GM23338 (cell line): Measurements from ENCODE around the gene SPATA13.
"Not testable (repeated sequence)": the region's sequence is repeated elsewhere in the genome, so short reads cannot be mapped to it uniquely, and the experiment has no call there.

ENCODE experiments used
- EZH2 ChIP-seq: fragments of 200-600 bp; sonication (generic); IDR thresholded peaks from one replicate; pipeline ENCODE4 v1.8.0; 2017; ENCODE audit warnings: antibody characterized with exemption, mild to moderate bottlenecking, low read depth; ENCODE audit not compliant: unreplicated experiment
- JUNB ChIP-seq: IDR thresholded peaks from one replicate; pipeline ENCODE4 v1.6.1; 2016; ENCODE audit warnings: antibody characterized with exemption; ENCODE audit not compliant: unreplicated experiment
- POLR2AphosphoS5 ChIP-seq: IDR thresholded peaks from 2 replicates; pipeline ENCODE4 v1.6.1; 2016; ENCODE audit warnings: antibody characterized with exemption, low read depth
- TF ChIP-seq, protein P1 (sequence below), 2 experiments: fragments of 200-600 bp in 1 of 2; sonication (generic) in 1 of 2; conservative IDR thresholded peaks; 2 replicates each; pipeline versions ENCODE4 v1.5.1 to v1.6.1; 2016 to 2017; ENCODE audit warnings: antibody characterized with exemption in 2 of 2, low read depth in 2 of 2, mild to moderate bottlenecking in 2 of 2, moderate library complexity in 1 of 2

GRCh38 chr13:24318878-24319277 is 158.4 kb downstream of the SPATA13 start:
- not testable (repeated sequence) for TF ChIP-seq EZH2, POLR2AphosphoS5, JUNB
- TF ChIP-seq, protein P1, sequence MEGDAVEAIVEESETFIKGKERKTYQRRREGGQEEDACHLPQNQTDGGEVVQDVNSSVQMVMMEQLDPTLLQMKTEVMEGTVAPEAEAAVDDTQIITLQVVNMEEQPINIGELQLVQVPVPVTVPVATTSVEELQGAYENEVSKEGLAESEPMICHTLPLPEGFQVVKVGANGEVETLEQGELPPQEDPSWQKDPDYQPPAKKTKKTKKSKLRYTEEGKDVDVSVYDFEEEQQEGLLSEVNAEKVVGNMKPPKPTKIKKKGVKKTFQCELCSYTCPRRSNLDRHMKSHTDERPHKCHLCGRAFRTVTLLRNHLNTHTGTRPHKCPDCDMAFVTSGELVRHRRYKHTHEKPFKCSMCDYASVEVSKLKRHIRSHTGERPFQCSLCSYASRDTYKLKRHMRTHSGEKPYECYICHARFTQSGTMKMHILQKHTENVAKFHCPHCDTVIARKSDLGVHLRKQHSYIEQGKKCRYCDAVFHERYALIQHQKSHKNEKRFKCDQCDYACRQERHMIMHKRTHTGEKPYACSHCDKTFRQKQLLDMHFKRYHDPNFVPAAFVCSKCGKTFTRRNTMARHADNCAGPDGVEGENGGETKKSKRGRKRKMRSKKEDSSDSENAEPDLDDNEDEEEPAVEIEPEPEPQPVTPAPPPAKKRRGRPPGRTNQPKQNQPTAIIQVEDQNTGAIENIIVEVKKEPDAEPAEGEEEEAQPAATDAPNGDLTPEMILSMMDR (conservative IDR thresholded peaks at IDR 0.05; ENCODE audit: low read depth in 2 of 2): not testable (repeated sequence)
